OCI-LY7 (cell line): ENCODE data around the gene CD38. TPM values are rescaled to one million over a fixed set of nuclear protein-coding genes. Genes with fewer than 3 reads are reported as not detected.
"Not testable (repeated sequence)": the region's sequence is repeated elsewhere in the genome, so short reads cannot be mapped to it uniquely, and the experiment has no call there.

Experiments used
- BruUV-seq: library from RNA; stranded (reverse); fragments of 400-500 nt; replicated peaks from 2 replicates; lab custom pipeline; 2021; lab: Mats Ljungman, UMichigan
- CTCF ChIA-PET: fragments of 300-600 bp; sonication (Branson Sonifier 250); formaldehyde crosslinking; loops from one replicate; lab custom pipeline; 2022; ENCODE audit warnings: antibody characterized with exemption; ENCODE audit not compliant: unreplicated experiment; lab: Charles Lee
- POLR2A ChIA-PET: fragments of 300-600 bp; sonication (Branson Sonifier 250); formaldehyde crosslinking; loops from one replicate; lab custom pipeline; 2022; ENCODE audit warnings: antibody characterized with exemption; lab: Charles Lee
- DNase-seq: peaks from one replicate; pipeline ENCODE4 v3.0.0-alpha.2; 2015; ENCODE audit warnings: low spot score
- H2AFZ ChIP-seq: fragments of 200-600 bp; sonication (generic), shearing (Covaris generic); 2 replicates; pipeline ENCODE4 v1.6.1; 2014; ENCODE audit warnings: mild to moderate bottlenecking, antibody characterized with exemption, low read length, moderate library complexity
- H3K27ac ChIP-seq: fragments of 200-600 bp; sonication (generic); 2 replicates; pipeline ENCODE4 v1.5.1; 2014; ENCODE audit warnings: mixed run types, low read depth, mild to moderate bottlenecking, moderate library complexity, low read length, inconsistent platforms; ENCODE audit not compliant: poor library complexity, severe bottlenecking
- H3K36me3 ChIP-seq: fragments of 200-600 bp; sonication (generic); 2 replicates; pipeline ENCODE4 v1.6.1; 2014; ENCODE audit warnings: mild to moderate bottlenecking, antibody characterized with exemption, low read length, moderate library complexity, mixed read lengths; ENCODE audit not compliant: insufficient read depth
- H3K4me1 ChIP-seq: fragments of 200-600 bp; sonication (generic); 2 replicates; pipeline ENCODE4 v1.5.1; 2014; ENCODE audit warnings: mild to moderate bottlenecking, low read length; ENCODE audit not compliant: insufficient read depth, poor library complexity, severe bottlenecking
- H3K4me2 ChIP-seq: fragments of 200-600 bp; sonication (generic); 2 replicates; pipeline ENCODE4 v1.6.1; 2014; ENCODE audit warnings: mild to moderate bottlenecking, low read length
- H3K4me3 ChIP-seq: fragments of 200-600 bp; sonication (generic); 2 replicates; pipeline ENCODE4 v1.5.1; 2014; ENCODE audit warnings: mild to moderate bottlenecking, low read depth, low read length; ENCODE audit not compliant: poor library complexity, severe bottlenecking
- H3K79me2 ChIP-seq: fragments of 200-600 bp; sonication (generic); 2 replicates; pipeline ENCODE4 v1.6.1; 2016; ENCODE audit warnings: low read depth, mild to moderate bottlenecking, low read length, moderate library complexity, mixed read lengths; ENCODE audit not compliant: insufficient read depth
- H3K9me2 ChIP-seq: fragments of 200-600 bp; sonication (generic); 2 replicates; pipeline ENCODE4 v1.6.1; 2016; ENCODE audit warnings: mild to moderate bottlenecking, low read length, mixed read lengths; ENCODE audit not compliant: insufficient read depth
- H3K9me3 ChIP-seq: fragments of 200-600 bp; sonication (generic); 2 replicates; pipeline ENCODE4 v1.6.1; 2014; ENCODE audit warnings: mild to moderate bottlenecking, mixed run types, low read length, mixed read lengths
- H4K20me1 ChIP-seq: fragments of 200-600 bp; sonication (generic); 2 replicates; pipeline ENCODE4 v1.6.1; 2014; ENCODE audit warnings: mild to moderate bottlenecking, antibody characterized with exemption, low read length, moderate library complexity, mixed read lengths; ENCODE audit not compliant: insufficient read depth
- EZH2phosphoT487 ChIP-seq: fragments of 200-600 bp; sonication (generic); IDR thresholded peaks from 2 replicates; pipeline ENCODE4 v1.6.1; 2018; ENCODE audit warnings: low read depth, borderline replicate concordance, mild to moderate bottlenecking, mixed run types, antibody characterized with exemption, low read length, moderate library complexity, mixed read lengths
- intact Hi-C: fragments of 100-400 bp; cut with micrococcal nuclease; formaldehyde crosslinking; loops from one replicate; pipeline ENCODE4 v1.10.0; 2022; ENCODE audit not compliant: unreplicated experiment
- total RNA-seq, 2 experiments: library from RNA; depleted of rRNA in 1 of 2; stranded (reverse); fragments of >200 nt in 1 of 2; shearing (Covaris generic) in 1 of 2; gene quantifications; 2 replicates each; pipeline ENCODE4 v1.2.3, GENCODE V29; 2014 to 2022
- TF ChIP-seq, protein P1 (sequence below): fragments of 200-600 bp; sonication (generic); conservative IDR thresholded peaks from 2 replicates; pipeline ENCODE4 v1.5.1; 2014; ENCODE audit warnings: mild to moderate bottlenecking, antibody characterized with exemption, low read length, moderate library complexity, mixed read lengths

Gene CD38
- total RNA-seq, 2 experiments from 2014 or later: 92.0 to 176 TPM

DNA sequence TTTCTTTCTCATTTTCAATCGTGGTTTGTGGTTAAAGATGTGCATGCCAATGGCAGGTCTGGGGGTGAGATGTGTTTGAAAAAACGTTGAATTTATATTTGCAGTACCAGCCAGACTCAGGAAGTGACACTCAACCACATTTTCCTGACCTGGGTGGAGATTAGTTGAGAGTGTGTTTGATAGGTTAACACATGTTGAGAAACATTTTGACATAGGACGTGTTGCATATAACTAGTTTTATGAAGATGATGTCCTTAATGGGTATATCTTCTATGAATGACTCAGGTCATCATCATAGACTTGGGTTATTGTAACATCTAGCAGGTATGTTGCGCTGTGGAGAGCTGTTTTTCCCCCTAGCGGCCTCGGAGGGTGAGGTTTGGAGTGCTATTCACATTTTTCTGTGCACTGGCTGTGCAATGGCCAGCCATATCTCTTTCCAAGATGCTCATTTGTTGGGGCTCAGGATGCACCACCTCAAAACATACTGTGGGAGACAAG is 21.7 kb upstream of the CD38 start:
- peak overlapping the region; percentile 57 for H3K27ac ChIP-seq
- peaks cover 39% of the 10 kb centered on the region for H3K4me1 ChIP-seq
- BruUV-seq: no TSS peak
- peak overlapping the region; percentile 73 for H3K4me2 ChIP-seq
- no peaks in the 10 kb centered on the region for H3K36me3 ChIP-seq
- POLR2A ChIA-PET: interaction anchor here (0.5 to 5.3 kb wide), 23 partner anchors 8 to 913 kb away, joined by 3 to 35 read pairs (median 6); partner anchors contain the start of genes CD38 and FAM200B
- H3K79me2 ChIP-seq: no peaks in the 10 kb centered on the region
- no peaks in the 10 kb centered on the region for H4K20me1 ChIP-seq
- CTCF ChIA-PET: interaction anchor here (0.8 to 1.9 kb wide), 11 partner anchors 8 to 43 kb away, joined by 3 to 7 read pairs (median 4); no protein-coding TSS in a partner anchor
- no peaks in the 10 kb centered on the region for H3K9me2 ChIP-seq
- peak overlapping the region; percentile 51 for H3K4me3 ChIP-seq
- H2AFZ ChIP-seq: peak overlapping the region; percentile 99
- intact Hi-C loops: no loop called here
- peak; percentile 67 for DNase-seq
- TF ChIP-seq, protein P1, sequence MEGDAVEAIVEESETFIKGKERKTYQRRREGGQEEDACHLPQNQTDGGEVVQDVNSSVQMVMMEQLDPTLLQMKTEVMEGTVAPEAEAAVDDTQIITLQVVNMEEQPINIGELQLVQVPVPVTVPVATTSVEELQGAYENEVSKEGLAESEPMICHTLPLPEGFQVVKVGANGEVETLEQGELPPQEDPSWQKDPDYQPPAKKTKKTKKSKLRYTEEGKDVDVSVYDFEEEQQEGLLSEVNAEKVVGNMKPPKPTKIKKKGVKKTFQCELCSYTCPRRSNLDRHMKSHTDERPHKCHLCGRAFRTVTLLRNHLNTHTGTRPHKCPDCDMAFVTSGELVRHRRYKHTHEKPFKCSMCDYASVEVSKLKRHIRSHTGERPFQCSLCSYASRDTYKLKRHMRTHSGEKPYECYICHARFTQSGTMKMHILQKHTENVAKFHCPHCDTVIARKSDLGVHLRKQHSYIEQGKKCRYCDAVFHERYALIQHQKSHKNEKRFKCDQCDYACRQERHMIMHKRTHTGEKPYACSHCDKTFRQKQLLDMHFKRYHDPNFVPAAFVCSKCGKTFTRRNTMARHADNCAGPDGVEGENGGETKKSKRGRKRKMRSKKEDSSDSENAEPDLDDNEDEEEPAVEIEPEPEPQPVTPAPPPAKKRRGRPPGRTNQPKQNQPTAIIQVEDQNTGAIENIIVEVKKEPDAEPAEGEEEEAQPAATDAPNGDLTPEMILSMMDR: peak; percentile 70
- no peak for TF ChIP-seq EZH2phosphoT487
- H3K9me3 ChIP-seq: no peaks in the 10 kb centered on the region

DNA sequence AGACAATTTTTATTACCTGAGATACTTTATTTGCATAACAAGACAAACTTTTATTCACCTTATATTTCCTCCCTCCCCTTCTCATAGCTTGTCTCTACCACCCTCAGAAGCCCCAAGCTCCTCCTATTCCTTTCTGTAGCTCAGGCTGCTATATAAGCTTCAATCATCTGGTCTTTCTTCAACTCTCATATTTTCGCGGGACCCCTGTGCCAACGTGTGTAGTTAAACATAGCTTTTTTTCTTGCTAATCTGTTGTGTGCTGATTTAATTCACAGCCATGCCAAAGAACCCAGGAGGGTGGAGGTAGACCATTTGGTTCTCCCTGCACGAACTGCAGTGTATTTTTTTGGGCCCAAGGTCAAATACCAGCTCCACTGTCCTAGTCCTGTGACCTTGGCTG is 21.1 kb upstream of the CD38 start:
- ChIA-PET POLR2A (interaction anchor here (0.7 to 5.3 kb wide), 15 partner anchors 9 to 103 kb away, joined by 3 to 35 read pairs (median 7); no protein-coding TSS in a partner anchor), CTCF (interaction anchor here (0.8 to 1.9 kb wide), 8 partner anchors 9 to 43 kb away, joined by 3 to 6 read pairs (median 4); no protein-coding TSS in a partner anchor)
- Histone ChIP-seq H3K9me3 (no peaks in the 10 kb centered on the region), H3K4me3 (peak overlapping the region; percentile 51), H3K4me2 (peak overlapping the region; percentile 73), H3K9me2 (no peaks in the 10 kb centered on the region), H3K36me3 (no peaks in the 10 kb centered on the region), H4K20me1 (no peaks in the 10 kb centered on the region), H3K27ac (peak overlapping the region; percentile 57), H3K4me1 (peaks cover 39% of the 10 kb centered on the region), H2AFZ (peak overlapping the region; percentile 99), H3K79me2 (no peaks in the 10 kb centered on the region)
- DNase-seq: no peak
- TF ChIP-seq, protein P1: no peak
- no peak for TF ChIP-seq EZH2phosphoT487
- intact Hi-C loops: no loop called here
- BruUV-seq: no TSS peak

DNA sequence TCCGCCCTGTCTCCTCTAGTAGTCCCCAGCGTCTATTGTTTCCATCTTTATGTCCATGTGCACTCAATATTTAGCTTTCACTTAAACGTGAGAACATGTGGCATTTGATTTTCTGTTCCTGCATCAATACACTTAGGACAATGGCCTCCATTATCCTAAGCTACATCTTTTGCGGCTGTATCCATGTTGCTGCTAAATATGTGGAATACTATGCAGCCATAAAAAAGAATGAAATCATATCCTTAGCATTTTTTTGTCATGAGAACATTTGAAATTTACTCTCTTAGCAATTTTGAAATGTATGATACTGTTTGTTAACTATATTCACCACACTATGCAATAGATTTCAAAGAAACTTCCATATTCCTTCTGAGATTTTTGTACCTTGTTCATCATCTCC is 19.8 kb upstream of the CD38 start:
- Histone ChIP-seq H3K9me3 (peaks cover 5% of the 10 kb centered on the region; the same call in 1 of the 2 replicates), H3K4me2 (no peak overlapping the region), H3K79me2 (no peaks in the 10 kb centered on the region), H2AFZ (no peak overlapping the region), H3K4me3 (no peak overlapping the region), H3K36me3 (no peaks in the 10 kb centered on the region), H3K27ac (no peak overlapping the region), H3K4me1 (peaks cover 39% of the 10 kb centered on the region), H3K9me2 (no peaks in the 10 kb centered on the region), H4K20me1 (no peaks in the 10 kb centered on the region)
- POLR2A ChIA-PET: interaction anchor here (0.8 to 5.3 kb wide), 6 partner anchors 8 to 76 kb away, joined by 3 to 35 read pairs (median 6); no protein-coding TSS in a partner anchor
- intact Hi-C loops: no loop called here
- CTCF ChIA-PET: no interaction called here
- TF ChIP-seq EZH2phosphoT487: no peak
- TF ChIP-seq, protein P1: no peak
- no peak for DNase-seq
- no TSS peak for BruUV-seq

DNA sequence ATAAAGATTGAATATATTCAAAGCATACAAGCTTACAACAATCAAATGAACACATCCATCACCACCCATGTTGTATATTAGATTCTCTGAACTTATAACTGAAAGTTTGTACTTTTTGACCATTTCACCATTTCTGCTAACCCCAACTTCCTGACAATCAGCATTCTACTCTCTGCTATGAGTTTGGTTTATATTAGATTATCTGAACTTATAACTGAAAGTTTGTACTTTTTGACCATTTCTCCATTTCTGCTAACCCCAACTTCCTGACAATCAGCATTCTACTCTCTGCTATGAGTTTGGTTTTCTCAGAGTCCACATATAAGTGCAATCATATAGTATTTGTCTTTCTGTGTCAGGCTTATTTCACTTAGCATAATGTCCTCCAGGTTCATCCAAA is 15.7 kb upstream of the CD38 start:
- H3K36me3 ChIP-seq, BruUV-seq, H3K4me2 ChIP-seq, intact Hi-C loops, H3K9me2 ChIP-seq, H4K20me1 ChIP-seq, H3K27ac ChIP-seq, H3K9me3 ChIP-seq, H3K79me2 ChIP-seq, DNase-seq, H2AFZ ChIP-seq, H3K4me3 ChIP-seq: not testable (repeated sequence)
- CTCF ChIA-PET: interaction anchor here (0.9 kb wide), 1 partner anchor 45 kb away, joined by 3 read pairs; no protein-coding TSS in a partner anchor
- POLR2A ChIA-PET: interaction anchor here (1.1 to 1.8 kb wide), 5 partner anchors 9 to 84 kb away, joined by 3 to 6 read pairs (median 4); no protein-coding TSS in a partner anchor
- H3K4me1 ChIP-seq: peaks cover 34% of the 10 kb centered on the region
